ENCODE measurements around the gene SEZ6. TPM values are rescaled to one million over a fixed set of nuclear protein-coding genes. Genes with fewer than 3 reads are reported as not detected.

Gene SEZ6
- total RNA-seq, 1 experiment from 2014 or later, result not detected

- Histone ChIP-seq H3K4me3 (ENCODE audit: low read depth in 2 of 2, low read length in 2 of 2) (no peak overlapping the region), H3K27ac (ENCODE audit: low read length) (no peak overlapping the region), H3K9me3 (ENCODE audit: control insufficient read depth, insufficient read depth, low read depth, low read length) (no peaks in the 10 kb centered on the region), H3K36me3 (ENCODE audit: control insufficient read depth, insufficient read depth, low read length) (no peaks in the 10 kb centered on the region), H3K27me3 (ENCODE audit: control insufficient read depth, insufficient read depth, low read length) (no peaks in the 10 kb centered on the region), H3K4me1 (ENCODE audit: control insufficient read depth, insufficient read depth, low read length) (no peaks in the 10 kb centered on the region)
- intact Hi-C loops (cut with micrococcal nuclease; ENCODE audit: unreplicated experiment), result no loop called here
- TF ChIP-seq TCF7L2 (IDR thresholded peaks at IDR 0.05; ENCODE audit: low read depth, low read length) (no peak), SIN3A (IDR thresholded peaks at IDR 0.05; ENCODE audit: borderline replicate concordance, insufficient read depth, low read depth, low read length) (no peak), CTCF (IDR thresholded peaks at IDR 0.05) (no peak), POLR2AphosphoS5 (IDR thresholded peaks at IDR 0.05; ENCODE audit: low read depth, low read length) (no peak), REST (IDR thresholded peaks at IDR 0.05; ENCODE audit: insufficient read depth in 1 of 2, low read depth in 2 of 2, low read length in 1 of 2) (no peak)
- ChIA-PET CTCF (interaction anchor here (0.5 kb wide), 1 partner anchor 26 kb away, joined by 3 read pairs; no protein-coding TSS in a partner anchor), POLR2A (interaction anchor here (0.6 kb wide), 1 partner anchor 138 kb away, joined by 12 read pairs; no protein-coding TSS in a partner anchor)
- peak; percentile 4; the same call in 1 of the 2 replicates for ATAC-seq
- no TSS peak for BruUV-seq (replicated peaks)
- in situ Hi-C loops (cut with HindIII; ENCODE audit: low pct_unique_long_range_greater_than_20kb, low sequenced_read_pairs), result no loop called here
- no peak for DNase-seq (ENCODE audit: low read depth, low spot score)
Observed at GRCh38 chr17:28991779-28992178, 14.1 kb downstream of the SEZ6 start.

- H3K27ac ChIP-seq (ENCODE audit: low read length), result no peak overlapping the region
- ATAC-seq (no peak), DNase-seq (ENCODE audit: low read depth, low spot score) (no peak)
- no peaks in the 10 kb centered on the region for H3K36me3 ChIP-seq (ENCODE audit: control insufficient read depth, insufficient read depth, low read length)
- ChIA-PET CTCF (interaction anchor here (0.6 kb wide), 1 partner anchor 246 kb away, joined by 9 read pairs; no protein-coding TSS in a partner anchor), POLR2A (no interaction called here)
- no peak overlapping the region for H3K4me3 ChIP-seq (ENCODE audit: low read depth in 2 of 2, low read length in 2 of 2)
- TF ChIP-seq POLR2AphosphoS5 (IDR thresholded peaks at IDR 0.05; ENCODE audit: low read depth, low read length) (no peak), SIN3A (IDR thresholded peaks at IDR 0.05; ENCODE audit: borderline replicate concordance, insufficient read depth, low read depth, low read length) (no peak), CTCF (IDR thresholded peaks at IDR 0.05) (no peak), TCF7L2 (IDR thresholded peaks at IDR 0.05; ENCODE audit: low read depth, low read length) (no peak), REST (IDR thresholded peaks at IDR 0.05; ENCODE audit: insufficient read depth in 1 of 2, low read depth in 2 of 2, low read length in 1 of 2) (no peak)
- intact Hi-C loops (cut with micrococcal nuclease; ENCODE audit: unreplicated experiment) (no loop called here), in situ Hi-C loops (cut with HindIII; ENCODE audit: low pct_unique_long_range_greater_than_20kb, low sequenced_read_pairs) (no loop called here)
- no peaks in the 10 kb centered on the region for H3K9me3 ChIP-seq (ENCODE audit: control insufficient read depth, insufficient read depth, low read depth, low read length)
- no peaks in the 10 kb centered on the region for H3K27me3 ChIP-seq (ENCODE audit: control insufficient read depth, insufficient read depth, low read length)
- no peaks in the 10 kb centered on the region for H3K4me1 ChIP-seq (ENCODE audit: control insufficient read depth, insufficient read depth, low read length)
- BruUV-seq (replicated peaks), result no TSS peak
Observed at GRCh38 chr17:28989028-28989427, 16.8 kb downstream of the SEZ6 start.

Data from Panc1 (cell line).